Measurements from ENCODE around the gene JMY. TPM values are rescaled to one million over a fixed set of nuclear protein-coding genes. Genes with fewer than 3 reads are reported as not detected.
"Not testable (repeated sequence)": the region's sequence is repeated elsewhere in the genome, so short reads cannot be mapped to it uniquely, and the experiment has no call there.

Gene JMY
- total RNA-seq, 1 donor from 2014 or later, result 4.2 TPM

GRCh38 chr5:79243224-79243623 is 7.3 kb downstream of the JMY start:
- H3K4me3 Mint-ChIP-seq, result no peak overlapping the region
- DNase-seq (ENCODE audit: low read depth, low spot score), result no peak
- no peaks in the 10 kb centered on the region for H3K36me3 Mint-ChIP-seq (ENCODE audit: low read depth)
- TF ChIP-seq CTCF (conservative IDR thresholded peaks at IDR 0.05), result no peak
- H3K27me3 Mint-ChIP-seq (ENCODE audit: low read depth), result peaks cover 26% of the 10 kb centered on the region
- no peak overlapping the region for H3K27ac Mint-ChIP-seq (ENCODE audit: unreplicated experiment)
- peaks cover 9% of the 10 kb centered on the region for H3K4me1 Mint-ChIP-seq
- no peaks in the 10 kb centered on the region for H3K9me3 Mint-ChIP-seq

GRCh38 chr5:79254067-79254466 is 18.1 kb downstream of the JMY start:
- not testable (repeated sequence) for H3K4me3 Mint-ChIP-seq, H3K4me1 Mint-ChIP-seq

GRCh38 chr5:79255786-79256557 is 20.0 kb downstream of the JMY start:
- H3K36me3 Mint-ChIP-seq (ENCODE audit: low read depth), result no peaks in the 10 kb centered on the region
- DNase-seq (ENCODE audit: low read depth, low spot score), result peak; percentile 43
- no peaks in the 10 kb centered on the region for H3K27me3 Mint-ChIP-seq (ENCODE audit: low read depth)
- no peak overlapping the region for H3K27ac Mint-ChIP-seq (ENCODE audit: unreplicated experiment)
- peaks cover 5% of the 10 kb centered on the region for H3K9me3 Mint-ChIP-seq
- peaks cover 6% of the 10 kb centered on the region for H3K4me1 Mint-ChIP-seq
- H3K4me3 Mint-ChIP-seq, result no peak overlapping the region
- TF ChIP-seq CTCF (conservative IDR thresholded peaks at IDR 0.05), result peak; percentile 59

More at GRCh38 chr5:79254067-79254466, 18.1 kb downstream of the JMY start:
- not testable (repeated sequence) for H3K27ac Mint-ChIP-seq (ENCODE audit: unreplicated experiment); DNase-seq (ENCODE audit: low read depth, low spot score); H3K9me3 Mint-ChIP-seq; H3K36me3 Mint-ChIP-seq (ENCODE audit: low read depth); H3K27me3 Mint-ChIP-seq (ENCODE audit: low read depth)

- no peak overlapping the region for H3K4me3 Mint-ChIP-seq
- no peaks in the 10 kb centered on the region for H3K36me3 Mint-ChIP-seq (ENCODE audit: low read depth)
- peaks cover 6% of the 10 kb centered on the region for H3K4me1 Mint-ChIP-seq
- H3K27ac Mint-ChIP-seq (ENCODE audit: unreplicated experiment), result no peak overlapping the region
- TF ChIP-seq CTCF (conservative IDR thresholded peaks at IDR 0.05), result no peak
- no peak for DNase-seq (ENCODE audit: low read depth, low spot score)
- peaks cover 5% of the 10 kb centered on the region for H3K9me3 Mint-ChIP-seq
- no peaks in the 10 kb centered on the region for H3K27me3 Mint-ChIP-seq (ENCODE audit: low read depth)
Observed at GRCh38 chr5:79256563-79256962, 20.6 kb downstream of the JMY start.

GRCh38 chr5:79257314-79257713 is 21.4 kb downstream of the JMY start:
- H3K9me3 Mint-ChIP-seq, result peaks cover 5% of the 10 kb centered on the region
- no peak for TF ChIP-seq CTCF (conservative IDR thresholded peaks at IDR 0.05)
- no peak overlapping the region for H3K27ac Mint-ChIP-seq (ENCODE audit: unreplicated experiment)
- peaks cover 11% of the 10 kb centered on the region for H3K4me1 Mint-ChIP-seq
- no peak for DNase-seq (ENCODE audit: low read depth, low spot score)
- H3K27me3 Mint-ChIP-seq (ENCODE audit: low read depth), result no peaks in the 10 kb centered on the region
- no peaks in the 10 kb centered on the region for H3K36me3 Mint-ChIP-seq (ENCODE audit: low read depth)
- H3K4me3 Mint-ChIP-seq, result no peak overlapping the region

GRCh38 chr5:79258801-79259200 is 22.9 kb downstream of the JMY start:
- no peak for DNase-seq (ENCODE audit: low read depth, low spot score)
- Mint-ChIP-seq H3K27ac (ENCODE audit: unreplicated experiment) (no peak overlapping the region), H3K9me3 (no peaks in the 10 kb centered on the region), H3K4me1 (peaks cover 18% of the 10 kb centered on the region), H3K27me3 (ENCODE audit: low read depth) (no peaks in the 10 kb centered on the region), H3K36me3 (ENCODE audit: low read depth) (no peaks in the 10 kb centered on the region), H3K4me3 (no peak overlapping the region)
- no peak for TF ChIP-seq CTCF (conservative IDR thresholded peaks at IDR 0.05)

All from neural crest cell (in vitro differentiated cells).